Nephron (organoid): Measurements from ENCODE around the gene MCL1.

Source experiments
- H3K27ac Mint-ChIP-seq, 3 experiments: 2 replicates each; pipeline ENCODE4 v1.8.0; 2020; ENCODE audit warnings: mixed read lengths in 3 of 3, mild to moderate bottlenecking in 2 of 3, moderate library complexity in 1 of 3
- H3K27me3 Mint-ChIP-seq: 2 replicates; pipeline ENCODE4 v1.8.0; 2021; ENCODE audit warnings: low read depth, mild to moderate bottlenecking, moderate library complexity, mixed read lengths
- H3K36me3 Mint-ChIP-seq: 2 replicates; pipeline ENCODE4 v1.8.0; 2020; ENCODE audit warnings: low read depth, mixed read lengths
- H3K4me1 Mint-ChIP-seq: 2 replicates; pipeline ENCODE4 v1.8.0; 2020; ENCODE audit warnings: mixed read lengths
- H3K4me3 Mint-ChIP-seq, 3 experiments: 2 replicates each; pipeline ENCODE4 v1.8.0; 2020; ENCODE audit warnings: mild to moderate bottlenecking in 3 of 3, mixed read lengths in 3 of 3, moderate library complexity in 2 of 3
- H3K9me3 Mint-ChIP-seq: 2 replicates; pipeline ENCODE4 v1.8.0; 2020; ENCODE audit warnings: mixed read lengths
- CTCF ChIP-seq, 3 experiments: fragments of 200-600 bp; sonication (generic); IDR thresholded peaks; one replicate each; pipeline ENCODE4 v1.5.0; 2021; ENCODE audit warnings: antibody characterized with exemption in 3 of 3; ENCODE audit not compliant: unreplicated experiment in 3 of 3

The MCL1 gene

GRCh38 chr1:150553392-150554085 lies 25.9 kb downstream of the MCL1 start:
- H3K9me3 Mint-ChIP-seq = no peaks in the 10 kb centered on the region
- no peaks in the 10 kb centered on the region for H3K36me3 Mint-ChIP-seq
- H3K27ac Mint-ChIP-seq = no peak overlapping the region
- TF ChIP-seq CTCF (IDR thresholded peaks at IDR 0.05; ENCODE audit: unreplicated experiment in 3 of 3) = no peak
- H3K4me1 Mint-ChIP-seq = peaks cover 23% of the 10 kb centered on the region
- no peaks in the 10 kb centered on the region for H3K27me3 Mint-ChIP-seq
- no peak overlapping the region for H3K4me3 Mint-ChIP-seq

- Mint-ChIP-seq H3K4me1 (peaks cover 23% of the 10 kb centered on the region), H3K36me3 (no peaks in the 10 kb centered on the region), H3K4me3 (peak overlapping the region in 1 of 3 experiments; percentile 78), H3K27me3 (no peaks in the 10 kb centered on the region), H3K9me3 (no peaks in the 10 kb centered on the region), H3K27ac (peak overlapping the region; percentile 51 to 85 (median 80))
- TF ChIP-seq CTCF (IDR thresholded peaks at IDR 0.05; ENCODE audit: unreplicated experiment in 3 of 3) = no peak
These were observed 26.5 kb downstream of the MCL1 start for GRCh38 chr1:150552911-150553289.

- H3K4me3 Mint-ChIP-seq = peak overlapping the region; percentile 21 to 78 (median 66)
- H3K4me1 Mint-ChIP-seq = peaks cover 23% of the 10 kb centered on the region
- no peak for TF ChIP-seq CTCF (IDR thresholded peaks at IDR 0.05; ENCODE audit: unreplicated experiment in 3 of 3)
- no peaks in the 10 kb centered on the region for H3K9me3 Mint-ChIP-seq
- peak overlapping the region; percentile 51 to 85 (median 80) for H3K27ac Mint-ChIP-seq
- no peaks in the 10 kb centered on the region for H3K27me3 Mint-ChIP-seq
- no peaks in the 10 kb centered on the region for H3K36me3 Mint-ChIP-seq
These were observed 27.1 kb downstream of the MCL1 start for GRCh38 chr1:150552128-150552910.

GRCh38 chr1:150551784-150552127 lies 27.7 kb downstream of the MCL1 start:
- Mint-ChIP-seq H3K27me3 (peaks cover under 1% of the 10 kb centered on the region), H3K36me3 (no peaks in the 10 kb centered on the region), H3K4me3 (no peak overlapping the region), H3K27ac (peak overlapping the region in 1 of 3 experiments; percentile 80), H3K9me3 (no peaks in the 10 kb centered on the region), H3K4me1 (peaks cover 23% of the 10 kb centered on the region)
- no peak for TF ChIP-seq CTCF (IDR thresholded peaks at IDR 0.05; ENCODE audit: unreplicated experiment in 3 of 3)

GRCh38 chr1:150551051-150551783 lies 28.2 kb downstream of the MCL1 start:
- Mint-ChIP-seq H3K4me3 (peak overlapping the region; percentile 48 to 61 (median 50)), H3K9me3 (no peaks in the 10 kb centered on the region), H3K4me1 (peaks cover 23% of the 10 kb centered on the region), H3K27ac (peak overlapping the region; percentile 12 to 66 (median 26)), H3K36me3 (no peaks in the 10 kb centered on the region), H3K27me3 (peaks cover 6% of the 10 kb centered on the region)
- no peak for TF ChIP-seq CTCF (IDR thresholded peaks at IDR 0.05; ENCODE audit: unreplicated experiment in 3 of 3)
